Esophagus muscularis mucosa (tissue), 4 donors: ENCODE measurements around the gene SHROOM2. TPM values are rescaled to one million over a fixed set of nuclear protein-coding genes. Genes with fewer than 3 reads are reported as not detected.

Experiments
- DNase-seq: peaks from one replicate; pipeline ENCODE4 v3.0.0-alpha.2; 2017; ENCODE audit errors: extremely low spot score
- H3K27ac ChIP-seq, 4 donors: fragments of 200-600 bp; sonication (generic); replicated peaks in 1 of 4; 1 replicate in 3 of 4; 2 replicates in 1 of 4; pipeline ENCODE4 v1.5.1; 2016 to 2019; ENCODE audit warnings: mild to moderate bottlenecking in 1 of 4
- H3K27me3 ChIP-seq, 4 donors: fragments of 200-600 bp; sonication (generic); one replicate each; pipeline versions ENCODE4 v1.5.1 to v1.6.0; 2016 to 2019
- H3K36me3 ChIP-seq, 4 donors: fragments of 200-600 bp; sonication (generic); one replicate each; pipeline ENCODE4 v1.5.1; 2016 to 2019
- H3K4me1 ChIP-seq, 4 donors: fragments of 200-600 bp; sonication (generic); one replicate each; pipeline ENCODE4 v1.5.1; 2016 to 2019
- H3K4me3 ChIP-seq, 4 donors: fragments of 200-600 bp; sonication (generic); 1 replicate in 2 of 4; 2 replicates in 2 of 4; pipeline ENCODE4 v1.5.1; 2016 to 2019; ENCODE audit warnings: mild to moderate bottlenecking in 4 of 4, moderate library complexity in 1 of 4
- H3K9me3 ChIP-seq, 4 donors: fragments of 200-600 bp; sonication (generic); 1 replicate in 3 of 4; 2 replicates in 1 of 4; pipeline ENCODE4 v1.5.1; 2016 to 2019
- EP300 ChIP-seq: sonication (generic); formaldehyde crosslinking; IDR thresholded peaks from one replicate; pipeline ENCODE4 v1.6.1; 2017; ENCODE audit warnings: antibody characterized with exemption
- POLR2A ChIP-seq: fragments of 450-650 bp; IDR thresholded peaks from one replicate; pipeline ENCODE4 v1.6.1; 2017; ENCODE audit warnings: antibody characterized with exemption, moderate library complexity, mild to moderate bottlenecking, low read depth
- POLR2AphosphoS5 ChIP-seq, 2 donors: sonication (generic); formaldehyde crosslinking; IDR thresholded peaks; one replicate each; pipeline ENCODE4 v1.6.1; 2017; ENCODE audit warnings: antibody characterized with exemption in 2 of 2
- WGBS: methylation state at CpG from one replicate; pipeline ENCODE4 v1.1.5; 2018; 5-methylcytosine and 5-hydroxymethylcytosine counted together
- intact Hi-C: fragments of 100-400 bp; cut with DNase I; formaldehyde crosslinking; loops from one replicate; pipeline ENCODE4 v1.15.1; 2023
- total RNA-seq, 4 donors: library from RNA; depleted of rRNA; stranded (reverse); fragments of >200 nt; gene quantifications; one replicate each; pipeline versions ENCODE4 v1.1.0 to v1.2.1, GENCODE V29; 2016
- TF ChIP-seq, protein P1 (sequence below), 3 experiments: fragments of 200-600 bp in 2 of 3; fragments of 450-650 bp in 1 of 3; sonication (generic) in 2 of 3; IDR thresholded peaks; one replicate each; pipeline ENCODE4 v1.5.1; 2017 to 2019; ENCODE audit warnings: antibody characterized with exemption in 3 of 3, mild to moderate bottlenecking in 2 of 3, moderate library complexity in 1 of 3

SHROOM2 gene
- total RNA-seq, 4 donors from 2014 or later, result 0.42 to 2.7 (median 1.4) TPM

GRCh38 chrX:9909254-9909653, 123.0 kb downstream of the SHROOM2 start:
- intact Hi-C loops, result no loop called here
- WGBS, result 92% methylated on average over 6 of the region's 6 CpGs
- Histone ChIP-seq H3K27me3 (no peaks in the 10 kb centered on the region), H3K36me3 (no peaks in the 10 kb centered on the region), H3K4me3 (no peak overlapping the region), H3K4me1 (no peaks in the 10 kb centered on the region), H3K27ac (no peak overlapping the region), H3K9me3 (no peaks in the 10 kb centered on the region)
- TF ChIP-seq POLR2A (no peak), EP300 (no peak)
- TF ChIP-seq, protein P1, sequence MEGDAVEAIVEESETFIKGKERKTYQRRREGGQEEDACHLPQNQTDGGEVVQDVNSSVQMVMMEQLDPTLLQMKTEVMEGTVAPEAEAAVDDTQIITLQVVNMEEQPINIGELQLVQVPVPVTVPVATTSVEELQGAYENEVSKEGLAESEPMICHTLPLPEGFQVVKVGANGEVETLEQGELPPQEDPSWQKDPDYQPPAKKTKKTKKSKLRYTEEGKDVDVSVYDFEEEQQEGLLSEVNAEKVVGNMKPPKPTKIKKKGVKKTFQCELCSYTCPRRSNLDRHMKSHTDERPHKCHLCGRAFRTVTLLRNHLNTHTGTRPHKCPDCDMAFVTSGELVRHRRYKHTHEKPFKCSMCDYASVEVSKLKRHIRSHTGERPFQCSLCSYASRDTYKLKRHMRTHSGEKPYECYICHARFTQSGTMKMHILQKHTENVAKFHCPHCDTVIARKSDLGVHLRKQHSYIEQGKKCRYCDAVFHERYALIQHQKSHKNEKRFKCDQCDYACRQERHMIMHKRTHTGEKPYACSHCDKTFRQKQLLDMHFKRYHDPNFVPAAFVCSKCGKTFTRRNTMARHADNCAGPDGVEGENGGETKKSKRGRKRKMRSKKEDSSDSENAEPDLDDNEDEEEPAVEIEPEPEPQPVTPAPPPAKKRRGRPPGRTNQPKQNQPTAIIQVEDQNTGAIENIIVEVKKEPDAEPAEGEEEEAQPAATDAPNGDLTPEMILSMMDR (IDR thresholded peaks at IDR 0.05), result no peak
- no peak for DNase-seq

DNA sequence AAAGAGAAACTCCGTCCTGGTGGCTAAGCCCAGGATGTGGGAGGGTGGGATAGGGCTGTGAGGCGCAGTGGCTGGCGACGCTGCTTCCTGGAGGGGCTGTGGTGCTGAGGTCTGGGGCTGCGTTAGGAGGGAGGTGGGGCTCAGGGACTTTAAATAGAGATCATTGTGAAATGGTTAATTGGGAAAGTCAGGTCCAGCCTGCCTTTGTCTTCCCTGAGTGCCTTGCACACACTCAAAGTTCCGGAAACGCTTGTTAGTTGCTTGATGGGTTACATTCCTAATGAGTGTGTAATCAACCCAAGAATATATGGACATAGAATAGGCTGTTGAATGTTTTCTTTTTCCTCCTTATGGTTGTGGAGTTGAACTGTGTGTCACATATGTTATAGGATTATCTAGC, 125.3 kb downstream of the SHROOM2 start:
- H3K4me1 ChIP-seq, result no peaks in the 10 kb centered on the region
- H3K9me3 ChIP-seq, result no peaks in the 10 kb centered on the region
- no peak overlapping the region for H3K4me3 ChIP-seq
- WGBS, result 65% methylated on average over 7 of the region's 7 CpGs
- DNase-seq, result no peak
- intact Hi-C loops, result no loop called here
- H3K27ac ChIP-seq, result no peak overlapping the region
- H3K27me3 ChIP-seq, result no peaks in the 10 kb centered on the region
- no peaks in the 10 kb centered on the region for H3K36me3 ChIP-seq
- TF ChIP-seq POLR2AphosphoS5 (IDR thresholded peaks at IDR 0.05), result no peak
- TF ChIP-seq, protein P1 (IDR thresholded peaks at IDR 0.05), result no peak
- no peak for TF ChIP-seq POLR2A
- TF ChIP-seq EP300, result no peak

DNA sequence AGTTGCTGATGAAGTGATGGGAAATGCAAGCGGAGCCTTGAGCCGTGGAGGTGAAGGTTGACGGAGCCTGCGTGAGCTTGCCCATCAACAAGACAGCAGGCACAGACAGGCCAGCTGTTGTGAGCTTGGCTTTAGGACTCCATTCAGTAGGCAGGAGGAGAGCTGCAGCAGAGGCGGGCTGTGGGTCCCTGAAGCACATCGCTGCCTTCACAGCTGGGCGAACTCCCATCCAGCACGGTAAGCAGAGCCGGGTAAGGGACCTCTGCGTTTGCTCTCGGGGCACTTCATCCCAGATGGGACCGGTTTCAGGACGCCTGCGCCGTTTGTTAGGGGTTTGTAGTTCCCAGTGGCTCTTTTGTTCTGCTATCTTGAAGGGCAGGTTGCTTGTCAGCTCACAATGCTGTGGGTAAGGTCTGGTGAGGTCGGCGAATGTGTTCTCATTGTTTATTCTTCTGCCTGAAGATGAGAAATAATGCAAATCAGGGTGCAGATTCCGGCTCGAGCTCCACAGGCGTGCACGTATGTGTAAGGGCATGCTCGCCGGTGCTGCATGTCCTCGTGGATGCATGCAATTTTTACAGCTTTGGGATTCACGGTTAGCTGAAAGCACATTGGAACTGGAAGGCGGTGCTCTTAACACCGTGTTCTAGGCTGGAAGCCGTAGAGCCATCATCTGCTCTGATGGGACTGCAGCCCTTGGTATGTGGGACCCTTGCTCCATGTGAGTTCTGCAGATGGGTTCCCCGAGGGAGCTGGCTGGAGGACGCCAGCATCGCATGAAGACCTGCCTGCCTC, 126.3 kb downstream of the SHROOM2 start:
- intact Hi-C loops, result no loop called here
- H3K27ac ChIP-seq, result no peak overlapping the region
- H3K9me3 ChIP-seq, result no peaks in the 10 kb centered on the region
- WGBS, result 51% methylated on average over 27 of the region's 31 CpGs
- H3K4me1 ChIP-seq, result no peaks in the 10 kb centered on the region
- H3K4me3 ChIP-seq, result no peak overlapping the region
- no peaks in the 10 kb centered on the region for H3K36me3 ChIP-seq
- DNase-seq, result no peak
- no peaks in the 10 kb centered on the region for H3K27me3 ChIP-seq
- TF ChIP-seq POLR2A (no peak), POLR2AphosphoS5 (IDR thresholded peaks at IDR 0.05) (no peak), EP300 (no peak)
- TF ChIP-seq, protein P1 (IDR thresholded peaks at IDR 0.05), result no peak

- no peak overlapping the region for H3K4me3 ChIP-seq
- H3K9me3 ChIP-seq, result no peaks in the 10 kb centered on the region
- intact Hi-C loops, result no loop called here
- H3K27ac ChIP-seq, result no peak overlapping the region
- TF ChIP-seq, protein P1 (IDR thresholded peaks at IDR 0.05), result no peak
- no peak for TF ChIP-seq POLR2AphosphoS5 (IDR thresholded peaks at IDR 0.05)
- TF ChIP-seq EP300, result no peak
- TF ChIP-seq POLR2A, result no peak
- H3K36me3 ChIP-seq, result no peaks in the 10 kb centered on the region
- WGBS, result 89% methylated on average over 4 of the region's 4 CpGs
- no peaks in the 10 kb centered on the region for H3K27me3 ChIP-seq
- no peak for DNase-seq
- no peaks in the 10 kb centered on the region for H3K4me1 ChIP-seq
Measured at GRCh38 chrX:9913146-9913433, 126.9 kb downstream of the SHROOM2 start.

DNA sequence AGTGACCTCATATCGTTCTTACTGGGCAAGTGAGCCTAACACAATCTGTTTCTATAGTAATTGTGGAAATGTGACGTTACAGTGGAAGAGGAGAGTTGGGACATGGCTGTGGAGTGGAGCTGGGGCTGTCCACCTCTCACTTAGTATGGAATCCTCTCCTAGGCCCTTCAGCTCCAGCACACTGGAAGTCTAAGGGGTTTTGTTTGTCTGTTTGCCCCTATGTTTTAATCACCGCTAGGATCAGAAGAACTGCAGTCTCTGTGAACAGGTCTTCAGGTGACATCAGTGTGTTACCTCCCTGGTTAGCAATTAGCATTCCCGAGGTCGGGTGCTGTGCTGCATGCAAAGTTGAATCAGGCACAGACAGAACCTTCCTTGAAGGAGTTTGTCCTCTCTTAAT, 131.6 kb downstream of the SHROOM2 start:
- Histone ChIP-seq H3K4me1 (no peaks in the 10 kb centered on the region), H3K4me3 (no peak overlapping the region), H3K9me3 (no peaks in the 10 kb centered on the region), H3K36me3 (no peaks in the 10 kb centered on the region), H3K27ac (no peak overlapping the region), H3K27me3 (no peaks in the 10 kb centered on the region)
- WGBS, result 93% methylated on average over 5 of the region's 5 CpGs
- TF ChIP-seq POLR2A (no peak), EP300 (no peak), POLR2AphosphoS5 (IDR thresholded peaks at IDR 0.05) (no peak)
- TF ChIP-seq, protein P1 (IDR thresholded peaks at IDR 0.05), result no peak
- intact Hi-C loops, result no loop called here
- no peak for DNase-seq
